ENCODE results near the gene CDKN2B. TPM values are rescaled to one million over a fixed set of nuclear protein-coding genes. Genes with fewer than 3 reads are reported as not detected.

CDKN2B gene
- total RNA-seq, 2 experiments from 2014 or later = 0.05 to 0.10 TPM

DNA sequence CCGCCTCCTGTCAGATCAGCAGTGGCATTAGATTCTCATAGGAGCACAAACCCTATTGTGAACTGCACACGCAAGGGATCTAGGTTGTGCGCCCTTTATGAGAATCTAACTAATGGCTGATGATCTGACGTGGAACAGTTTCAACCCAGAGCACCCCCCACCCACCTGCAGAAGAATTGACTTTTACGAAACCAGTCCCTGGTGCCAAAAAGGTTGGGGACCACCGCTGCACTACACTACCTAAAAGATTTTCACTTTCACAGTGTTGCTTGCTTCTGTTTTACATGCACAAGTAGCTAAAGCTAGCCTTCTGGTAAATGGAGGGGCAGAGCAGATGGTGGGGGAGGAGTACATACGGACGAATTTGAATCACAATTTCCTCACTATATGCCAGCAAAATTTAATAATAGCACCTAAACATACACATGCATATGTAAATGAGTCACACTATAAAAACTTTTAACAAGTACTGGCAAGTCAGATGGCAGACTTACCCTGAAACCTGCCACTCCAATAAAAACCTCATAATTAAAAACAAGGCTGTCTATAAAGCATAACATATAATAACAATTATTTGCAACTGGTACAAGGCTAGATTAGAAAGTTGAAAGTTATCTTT lies 24.0 kb upstream of the CDKN2B start:
- Mint-ChIP-seq H3K4me1 (ENCODE audit: low read depth) (peaks cover 4% of the 10 kb centered on the region), H3K36me3 (no peaks in the 10 kb centered on the region), H3K4me3 (no peak overlapping the region), H3K9me3 (no peaks in the 10 kb centered on the region), H3K27me3 (peaks cover 5% of the 10 kb centered on the region), H3K27ac (no peak overlapping the region)
- ChIA-PET POLR2A (no interaction called here), CTCF (interaction anchor here (1.0 kb wide), 1 partner anchor 86 kb away, joined by 5 read pairs; no protein-coding TSS in a partner anchor)
- intact Hi-C loops (cut with micrococcal nuclease) = loop anchor here (5.0 kb wide), 1 partner anchor 209 kb away; no protein-coding TSS in a partner anchor
- DNase-seq = no peak

DNA sequence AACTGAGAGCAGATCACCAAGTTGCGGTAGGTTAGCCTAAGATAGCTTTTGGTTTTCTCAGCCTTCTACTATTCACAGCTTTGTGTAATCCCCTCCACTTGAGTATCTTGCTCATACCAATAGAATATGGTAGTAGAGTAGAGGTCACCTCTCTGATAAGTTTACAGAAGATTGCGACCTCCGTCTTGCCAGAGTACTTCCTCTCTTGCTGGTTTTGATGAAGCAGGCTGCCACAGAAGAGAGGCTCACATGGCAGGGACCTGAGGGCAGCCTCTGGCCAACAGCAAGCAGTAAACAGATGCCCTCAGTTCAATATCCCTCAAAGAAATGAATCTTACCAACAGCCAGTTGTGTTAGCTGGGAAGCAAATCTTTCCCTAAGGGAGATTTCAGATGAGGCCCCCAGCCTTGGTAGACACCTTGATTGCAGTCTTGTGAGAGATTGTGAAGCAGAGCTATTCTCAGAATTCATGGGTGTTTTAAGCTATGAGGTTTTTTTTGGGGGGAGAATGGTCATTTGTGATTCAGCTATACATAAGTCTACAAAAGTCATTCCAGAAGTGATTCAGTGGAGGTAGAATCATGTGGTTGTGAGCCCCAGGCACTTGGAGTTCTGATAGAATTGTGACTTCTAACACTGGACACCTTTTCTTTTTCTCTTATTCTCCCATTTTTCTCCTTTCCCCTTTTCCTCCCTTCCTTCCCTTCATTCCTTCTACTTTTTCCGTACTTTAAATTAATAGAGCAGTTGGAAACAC lies 22.7 kb upstream of the CDKN2B start:
- ChIA-PET POLR2A (no interaction called here), CTCF (interaction anchor here (0.7 to 1.3 kb wide), 4 partner anchors 23 to 218 kb away, joined by 3 to 6 read pairs (median 4); partner anchors contain the start of gene CDKN2B)
- H3K4me3 Mint-ChIP-seq = no peak overlapping the region
- H3K27me3 Mint-ChIP-seq = peaks cover 5% of the 10 kb centered on the region
- no peak for DNase-seq
- peaks cover 4% of the 10 kb centered on the region for H3K4me1 Mint-ChIP-seq (ENCODE audit: low read depth)
- H3K9me3 Mint-ChIP-seq = no peaks in the 10 kb centered on the region
- no peaks in the 10 kb centered on the region for H3K36me3 Mint-ChIP-seq
- H3K27ac Mint-ChIP-seq = no peak overlapping the region
- intact Hi-C loops (cut with micrococcal nuclease) = loop anchor here (5.0 kb wide), 1 partner anchor 210 kb away; no protein-coding TSS in a partner anchor

DNA sequence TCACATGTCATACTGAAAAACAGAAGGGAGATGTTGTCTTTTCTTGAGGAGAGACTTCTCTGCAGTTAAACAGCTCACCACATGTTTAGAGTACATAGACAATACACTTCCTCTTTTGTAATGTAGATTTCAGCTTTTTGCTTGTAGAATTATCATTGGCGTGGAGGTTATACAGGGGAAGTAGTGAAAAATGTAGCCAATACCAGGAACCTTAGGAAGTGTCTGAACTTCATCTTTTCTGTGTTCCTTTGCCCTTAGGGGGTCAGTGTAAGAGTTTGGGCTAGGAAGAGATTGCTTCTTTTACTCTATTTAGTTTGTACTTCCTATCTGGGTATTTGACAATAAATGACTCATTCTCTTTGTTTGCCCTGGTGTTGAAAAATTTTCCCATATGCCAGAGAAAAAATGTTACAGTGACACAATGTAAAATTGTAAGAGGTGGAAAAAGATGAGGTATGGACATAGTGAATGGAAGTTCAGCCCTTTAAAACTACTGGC lies 21.0 kb upstream of the CDKN2B start:
- intact Hi-C loops (cut with micrococcal nuclease) = loop anchor here (5.0 kb wide), 1 partner anchor 212 kb away; no protein-coding TSS in a partner anchor
- Mint-ChIP-seq H3K4me3 (no peak overlapping the region), H3K9me3 (no peaks in the 10 kb centered on the region), H3K4me1 (ENCODE audit: low read depth) (no peaks in the 10 kb centered on the region), H3K27me3 (peaks cover 9% of the 10 kb centered on the region), H3K27ac (no peak overlapping the region), H3K36me3 (no peaks in the 10 kb centered on the region)
- no peak for DNase-seq
- ChIA-PET CTCF (interaction anchor here (0.6 to 0.9 kb wide), 3 partner anchors 21 to 217 kb away, joined by 3 read pairs; partner anchors contain the start of gene CDKN2B), POLR2A (no interaction called here)

DNA sequence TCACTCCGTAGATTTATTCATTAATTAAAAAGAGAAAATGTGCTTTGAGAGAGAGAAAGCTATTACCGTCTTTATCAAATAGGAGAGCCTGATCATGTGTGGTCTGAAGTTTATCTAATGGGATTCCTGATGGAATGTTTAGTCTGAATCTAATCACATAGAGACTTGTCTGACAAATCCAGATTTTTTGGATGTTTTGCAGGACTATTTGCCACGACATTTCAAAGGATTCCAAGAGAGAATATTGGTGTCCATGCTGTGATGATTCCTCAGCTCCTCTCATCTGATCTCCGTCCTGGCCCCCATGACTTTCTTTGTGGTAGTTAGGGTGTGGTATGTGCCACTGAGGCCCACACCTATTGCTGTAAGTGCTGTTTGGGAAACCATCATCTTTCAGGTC lies 20.1 kb upstream of the CDKN2B start:
- H3K27me3 Mint-ChIP-seq = peaks cover 13% of the 10 kb centered on the region
- H3K36me3 Mint-ChIP-seq = no peaks in the 10 kb centered on the region
- DNase-seq = no peak
- H3K9me3 Mint-ChIP-seq = no peaks in the 10 kb centered on the region
- no peak overlapping the region for H3K4me3 Mint-ChIP-seq
- H3K4me1 Mint-ChIP-seq (ENCODE audit: low read depth) = no peaks in the 10 kb centered on the region
- POLR2A ChIA-PET = no interaction called here
- CTCF ChIA-PET = interaction anchor here (0.9 to 2.1 kb wide), 4 partner anchors 21 to 216 kb away, joined by 3 to 6 read pairs (median 3); no protein-coding TSS in a partner anchor
- intact Hi-C loops (cut with micrococcal nuclease) = no loop called here
- H3K27ac Mint-ChIP-seq = no peak overlapping the region

DNA sequence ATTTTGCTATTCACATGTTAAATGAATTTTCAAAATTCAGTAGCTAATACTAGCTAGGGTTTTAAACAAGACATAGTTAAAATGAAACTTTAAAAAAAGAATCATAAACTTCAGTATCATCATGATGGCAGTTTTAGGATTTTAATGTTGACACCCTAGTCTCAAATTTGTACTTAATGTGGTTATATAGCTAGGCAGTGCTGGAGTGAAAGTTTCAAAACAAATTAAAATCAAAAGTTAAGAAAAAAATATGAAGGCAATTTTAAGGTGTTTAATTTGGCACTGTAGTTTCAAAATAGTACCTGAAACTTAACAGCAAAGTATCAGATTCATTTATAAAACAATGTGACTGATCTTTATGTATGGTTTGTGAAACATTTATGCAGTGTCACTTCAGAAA lies 19.3 kb upstream of the CDKN2B start:
- no peaks in the 10 kb centered on the region for H3K9me3 Mint-ChIP-seq
- no peaks in the 10 kb centered on the region for H3K36me3 Mint-ChIP-seq
- intact Hi-C loops (cut with micrococcal nuclease) = no loop called here
- no peak overlapping the region for H3K4me3 Mint-ChIP-seq
- peaks cover 14% of the 10 kb centered on the region for H3K27me3 Mint-ChIP-seq
- ChIA-PET CTCF (interaction anchor here (1.4 to 2.1 kb wide), 2 partner anchors 20 to 216 kb away, joined by 3 to 6 read pairs; no protein-coding TSS in a partner anchor), POLR2A (no interaction called here)
- no peaks in the 10 kb centered on the region for H3K4me1 Mint-ChIP-seq (ENCODE audit: low read depth)
- no peak for DNase-seq
- H3K27ac Mint-ChIP-seq = no peak overlapping the region

- intact Hi-C loops (cut with micrococcal nuclease) = no loop called here
- Mint-ChIP-seq H3K9me3 (no peaks in the 10 kb centered on the region), H3K27me3 (peaks cover 22% of the 10 kb centered on the region), H3K4me3 (no peak overlapping the region), H3K27ac (no peak overlapping the region), H3K36me3 (no peaks in the 10 kb centered on the region), H3K4me1 (ENCODE audit: low read depth) (no peaks in the 10 kb centered on the region)
- DNase-seq = no peak
- CTCF ChIA-PET = interaction anchor here (0.8 to 1.6 kb wide), 2 partner anchors 12 to 18 kb away, joined by 3 to 4 read pairs; partner anchors contain the start of gene CDKN2B
- POLR2A ChIA-PET = no interaction called here
Measured at GRCh38 chr9:22026696-22027095, 17.6 kb upstream of the CDKN2B start.

GRCh38 chr9:22022396-22022795 lies 13.3 kb upstream of the CDKN2B start:
- ChIA-PET CTCF (interaction anchor here (1.2 to 1.8 kb wide), 3 partner anchors 14 to 222 kb away, joined by 3 to 7 read pairs (median 6); partner anchors contain the start of gene CDKN2B), POLR2A (no interaction called here)
- Mint-ChIP-seq H3K4me1 (ENCODE audit: low read depth) (no peaks in the 10 kb centered on the region), H3K27me3 (peaks cover 23% of the 10 kb centered on the region), H3K36me3 (peaks cover 3% of the 10 kb centered on the region), H3K4me3 (no peak overlapping the region), H3K27ac (no peak overlapping the region), H3K9me3 (peaks cover 11% of the 10 kb centered on the region)
- intact Hi-C loops (cut with micrococcal nuclease) = no loop called here
- DNase-seq = no peak

DNA sequence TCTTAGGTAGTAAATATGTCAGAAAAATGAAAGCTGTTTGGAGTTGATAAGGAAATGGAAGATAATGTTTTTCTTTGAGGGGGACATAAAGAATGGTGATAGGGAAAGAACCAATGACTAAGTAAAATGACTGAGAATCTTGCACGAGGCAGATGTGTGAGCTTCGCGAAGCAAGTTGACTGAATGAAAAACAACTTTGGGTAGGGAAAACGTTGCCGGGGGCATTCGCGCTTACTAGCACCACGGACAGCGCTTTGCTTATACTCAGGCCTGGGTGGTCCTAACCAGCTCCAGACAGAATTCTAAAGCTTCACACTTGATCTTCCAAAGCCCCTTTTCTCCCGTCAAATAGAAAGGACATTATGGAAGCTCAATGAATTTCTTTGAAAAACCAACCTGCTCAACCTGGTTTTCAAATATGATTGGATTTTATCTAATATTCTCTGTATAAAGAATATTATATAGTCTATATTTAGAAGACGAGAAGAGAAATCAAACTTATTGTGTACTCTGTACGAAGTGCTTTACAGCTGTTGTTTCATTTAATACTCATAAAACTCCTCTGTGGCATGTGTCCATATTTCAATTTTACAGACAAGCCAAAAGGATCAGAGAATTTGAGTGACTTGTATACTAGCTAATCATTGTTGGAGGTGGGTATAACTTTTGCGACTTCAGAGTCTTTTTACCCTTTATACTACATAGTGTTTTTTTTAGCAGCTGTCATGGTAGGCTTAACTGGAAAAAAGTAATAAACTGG lies 1.9 kb upstream of the CDKN2B start:
- DNase-seq = peak; percentile 33
- CTCF ChIA-PET = interaction anchor here (0.7 to 6.0 kb wide), 9 partner anchors 12 to 227 kb away, joined by 3 to 118 read pairs (median 12); partner anchors contain the start of genes CDKN2A and CDKN2B-AS1
- Mint-ChIP-seq H3K4me3 (no peak overlapping the region), H3K36me3 (no peaks in the 10 kb centered on the region), H3K4me1 (ENCODE audit: low read depth) (peaks cover 14% of the 10 kb centered on the region), H3K9me3 (no peaks in the 10 kb centered on the region), H3K27ac (no peak overlapping the region), H3K27me3 (peaks cover 34% of the 10 kb centered on the region)
- POLR2A ChIA-PET = no interaction called here
- intact Hi-C loops (cut with micrococcal nuclease) = no loop called here

GRCh38 chr9:22009506-22009867 lies 382 bp upstream of the CDKN2B start:
- Mint-ChIP-seq H3K36me3 (no peaks in the 10 kb centered on the region), H3K4me3 (peak overlapping the region; percentile 81), H3K27me3 (peaks cover 50% of the 10 kb centered on the region), H3K9me3 (no peaks in the 10 kb centered on the region), H3K4me1 (ENCODE audit: low read depth) (peaks cover 24% of the 10 kb centered on the region), H3K27ac (no peak overlapping the region)
- intact Hi-C loops (cut with micrococcal nuclease) = loop anchor here (1.0 to 5.0 kb wide), 3 partner anchors 73 to 233 kb away; no protein-coding TSS in a partner anchor
- CTCF ChIA-PET = interaction anchor here (0.6 to 6.0 kb wide), 36 partner anchors 14 to 757 kb away, joined by 3 to 118 read pairs (median 8); partner anchors contain the start of genes CDKN2A, CDKN2B-AS1 and MTAP
- no peak for DNase-seq
- POLR2A ChIA-PET = interaction anchor here (0.7 to 1.1 kb wide), 2 partner anchors 28 to 196 kb away, joined by 3 to 4 read pairs; no protein-coding TSS in a partner anchor

DNA sequence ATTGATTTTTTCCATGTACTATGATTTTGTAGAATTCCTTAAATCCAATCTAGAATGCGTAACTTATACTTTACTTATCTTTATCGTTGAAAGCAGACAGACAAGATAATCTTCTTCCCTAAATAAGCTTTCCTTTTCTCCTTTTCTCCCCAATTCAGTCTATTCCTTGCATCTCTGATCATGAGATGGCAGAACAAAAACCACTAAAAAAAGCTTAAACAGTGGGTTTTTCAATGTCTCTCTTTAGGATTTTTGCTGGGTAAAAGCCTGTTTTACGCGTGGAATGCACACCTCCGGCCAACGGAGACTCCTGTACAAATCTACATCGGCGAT lies 755 bp downstream of the CDKN2B start:
- ChIA-PET POLR2A (no interaction called here), CTCF (interaction anchor here (0.6 to 6.0 kb wide), 52 partner anchors 10 to 667 kb away, joined by 3 to 118 read pairs (median 6); partner anchors contain the start of genes CDKN2A, CDKN2B-AS1 and MTAP)
- H3K4me1 Mint-ChIP-seq (ENCODE audit: low read depth) = peaks cover 24% of the 10 kb centered on the region
- peak overlapping the region; percentile 66 for H3K4me3 Mint-ChIP-seq
- no peaks in the 10 kb centered on the region for H3K9me3 Mint-ChIP-seq
- no peak overlapping the region for H3K27ac Mint-ChIP-seq
- peaks cover 55% of the 10 kb centered on the region for H3K27me3 Mint-ChIP-seq
- intact Hi-C loops (cut with micrococcal nuclease) = loop anchor here (1.0 to 5.0 kb wide), 5 partner anchors 14 to 234 kb away; partner anchors contain the start of genes CDKN2A and CDKN2B-AS1
- DNase-seq = no peak
- H3K36me3 Mint-ChIP-seq = no peaks in the 10 kb centered on the region

All from activated CD4-positive, alpha-beta memory T cell treated with anti-CD3 and anti-CD28 coated beads for 36 hours (primary cell).